ENCODE data around the gene HERC6. TPM values are rescaled to one million over a fixed set of nuclear protein-coding genes. Genes with fewer than 3 reads are reported as not detected.
"Not testable (repeated sequence)": the region's sequence is repeated elsewhere in the genome, so short reads cannot be mapped to it uniquely, and the experiment has no call there.

The HERC6 gene
- total RNA-seq, 1 experiment from 2014 or later = 4.9 TPM

DNA sequence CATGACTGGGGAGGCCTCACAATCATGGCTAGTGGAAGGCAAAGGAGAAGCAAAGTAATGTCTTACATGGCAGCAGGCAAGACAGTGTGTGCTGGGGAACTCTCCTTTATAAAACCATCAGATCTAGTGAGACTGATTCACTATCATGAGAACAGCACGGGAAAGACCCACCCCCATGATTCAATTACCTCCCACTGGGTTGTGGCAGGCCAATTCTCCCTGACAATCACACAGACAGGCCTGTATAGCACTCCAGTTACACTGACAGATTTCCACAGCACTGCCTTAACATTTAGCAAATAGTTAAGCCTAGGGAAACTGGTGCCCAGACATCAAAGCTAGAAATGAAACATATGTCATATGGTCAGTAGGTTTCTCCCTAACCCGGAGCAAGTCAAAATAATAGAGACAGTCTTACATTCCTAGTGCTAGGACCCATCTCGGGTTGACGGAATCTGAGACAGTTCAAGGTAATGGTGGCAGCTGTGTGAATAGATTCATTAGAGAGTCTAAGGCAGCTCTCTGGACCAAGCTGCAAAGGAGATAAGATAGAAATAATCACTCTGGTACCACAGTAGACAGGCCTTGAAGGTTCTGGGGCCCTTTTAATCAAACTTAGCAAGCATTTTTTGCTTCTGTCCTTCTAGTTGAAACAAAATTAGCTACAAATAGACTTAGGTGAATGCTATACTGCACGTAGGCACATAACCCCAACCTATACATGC is 68.9 kb downstream of the HERC6 start:
- Histone ChIP-seq H2AFZ (no peak overlapping the region), H3K27me3 (ENCODE audit: insufficient read depth, low read depth) (no peaks in the 10 kb centered on the region), H3F3A (ENCODE audit: insufficient read depth, low read depth) (no peaks in the 10 kb centered on the region), H3K27ac (no peak overlapping the region), H3K9me2 (ENCODE audit: insufficient read depth) (no peaks in the 10 kb centered on the region), H3K79me2 (ENCODE audit: low read depth) (no peaks in the 10 kb centered on the region), H3K36me3 (ENCODE audit: low read depth) (no peaks in the 10 kb centered on the region), H4K20me1 (ENCODE audit: insufficient read depth) (no peaks in the 10 kb centered on the region), H3K4me1 (replicated peaks; ENCODE audit: insufficient read depth) (no peaks in the 10 kb centered on the region), H3K9me3 (ENCODE audit: insufficient read depth, low read depth) (no peaks in the 10 kb centered on the region), H3K4me2 (no peak overlapping the region), H3K4me3 (no peak overlapping the region)
- intact Hi-C loops (cut with micrococcal nuclease; ENCODE audit: unreplicated experiment) = no loop called here
- CTCF ChIA-PET = no interaction called here
- no peak for TF ChIP-seq EZH2 (IDR thresholded peaks at IDR 0.05; ENCODE audit: low read depth)
- TF ChIP-seq, protein P1, sequence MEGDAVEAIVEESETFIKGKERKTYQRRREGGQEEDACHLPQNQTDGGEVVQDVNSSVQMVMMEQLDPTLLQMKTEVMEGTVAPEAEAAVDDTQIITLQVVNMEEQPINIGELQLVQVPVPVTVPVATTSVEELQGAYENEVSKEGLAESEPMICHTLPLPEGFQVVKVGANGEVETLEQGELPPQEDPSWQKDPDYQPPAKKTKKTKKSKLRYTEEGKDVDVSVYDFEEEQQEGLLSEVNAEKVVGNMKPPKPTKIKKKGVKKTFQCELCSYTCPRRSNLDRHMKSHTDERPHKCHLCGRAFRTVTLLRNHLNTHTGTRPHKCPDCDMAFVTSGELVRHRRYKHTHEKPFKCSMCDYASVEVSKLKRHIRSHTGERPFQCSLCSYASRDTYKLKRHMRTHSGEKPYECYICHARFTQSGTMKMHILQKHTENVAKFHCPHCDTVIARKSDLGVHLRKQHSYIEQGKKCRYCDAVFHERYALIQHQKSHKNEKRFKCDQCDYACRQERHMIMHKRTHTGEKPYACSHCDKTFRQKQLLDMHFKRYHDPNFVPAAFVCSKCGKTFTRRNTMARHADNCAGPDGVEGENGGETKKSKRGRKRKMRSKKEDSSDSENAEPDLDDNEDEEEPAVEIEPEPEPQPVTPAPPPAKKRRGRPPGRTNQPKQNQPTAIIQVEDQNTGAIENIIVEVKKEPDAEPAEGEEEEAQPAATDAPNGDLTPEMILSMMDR (conservative IDR thresholded peaks at IDR 0.05) = no peak
- no TSS peak for BruUV-seq (replicated peaks)
- DNase-seq = no peak
- POLR2A ChIA-PET (ENCODE audit: unreplicated experiment) = no interaction called here

DNA sequence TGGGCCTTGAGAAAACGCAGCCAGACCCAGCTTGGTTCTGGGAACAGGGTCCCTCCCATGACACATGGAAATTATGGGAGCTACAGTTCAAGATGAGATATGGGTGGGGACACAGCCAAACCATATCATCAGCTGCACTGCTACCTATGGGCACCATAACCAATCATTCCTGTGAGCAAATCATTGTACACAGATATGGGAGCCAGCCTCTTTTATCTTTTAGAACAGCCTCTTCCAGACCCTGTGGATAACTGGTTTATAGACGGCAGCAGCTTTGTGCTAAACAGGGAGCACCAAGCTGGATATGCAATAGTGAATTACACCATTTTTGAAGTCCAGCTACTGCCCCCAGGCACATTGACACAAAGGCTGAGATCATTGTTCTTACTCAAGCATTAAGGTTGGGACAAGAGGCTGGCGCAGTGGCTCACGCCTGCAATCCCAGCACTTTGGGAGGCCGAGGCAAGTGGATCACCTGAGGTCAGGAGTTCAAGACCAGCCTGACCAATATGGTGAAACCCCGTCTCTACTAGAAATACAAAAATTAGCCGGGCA is 69.6 kb downstream of the HERC6 start:
- CTCF ChIA-PET = not testable (repeated sequence)

DNA sequence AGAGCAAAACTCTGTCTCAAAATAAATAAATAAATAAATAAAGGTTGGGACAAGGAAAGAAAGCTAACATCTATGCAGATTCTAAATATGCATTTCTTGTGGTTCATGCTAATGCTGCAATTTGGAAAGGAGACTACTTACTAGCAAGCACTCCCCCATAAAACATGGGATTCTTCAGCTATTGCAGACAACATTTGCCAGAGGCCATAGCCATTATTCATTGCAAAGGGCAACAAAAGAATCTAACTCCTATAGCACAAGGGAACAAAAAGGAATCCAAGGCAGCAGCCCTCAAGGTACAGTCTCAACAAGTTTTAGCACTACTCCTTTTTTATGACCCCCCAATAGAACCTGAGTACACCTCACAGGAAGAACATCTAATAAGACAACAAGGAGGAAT is 70.2 kb downstream of the HERC6 start:
- intact Hi-C loops (cut with micrococcal nuclease; ENCODE audit: unreplicated experiment) = no loop called here
- Histone ChIP-seq H4K20me1 (ENCODE audit: insufficient read depth) (no peaks in the 10 kb centered on the region), H3K9me3 (ENCODE audit: insufficient read depth, low read depth) (no peaks in the 10 kb centered on the region), H3K27me3 (ENCODE audit: insufficient read depth, low read depth) (no peaks in the 10 kb centered on the region), H3K9me2 (ENCODE audit: insufficient read depth) (no peaks in the 10 kb centered on the region), H3K36me3 (ENCODE audit: low read depth) (no peaks in the 10 kb centered on the region), H3F3A (ENCODE audit: insufficient read depth, low read depth) (no peaks in the 10 kb centered on the region), H3K4me1 (replicated peaks; ENCODE audit: insufficient read depth) (no peaks in the 10 kb centered on the region), H3K79me2 (ENCODE audit: low read depth) (no peaks in the 10 kb centered on the region), H3K27ac (no peak overlapping the region), H3K4me3 (no peak overlapping the region), H2AFZ (no peak overlapping the region), H3K4me2 (no peak overlapping the region)
- TF ChIP-seq, protein P1 (conservative IDR thresholded peaks at IDR 0.05) = no peak
- TF ChIP-seq EZH2 (IDR thresholded peaks at IDR 0.05; ENCODE audit: low read depth) = no peak
- BruUV-seq (replicated peaks) = no TSS peak
- no peak for DNase-seq
- ChIA-PET CTCF (no interaction called here), POLR2A (ENCODE audit: unreplicated experiment) (no interaction called here)

More for the DNA sequence above, 69.6 kb downstream of the HERC6 start:
- H2AFZ ChIP-seq; H3K36me3 ChIP-seq (ENCODE audit: low read depth); BruUV-seq (replicated peaks); DNase-seq; H3K27me3 ChIP-seq (ENCODE audit: insufficient read depth, low read depth); H3K4me1 ChIP-seq (replicated peaks; ENCODE audit: insufficient read depth); H4K20me1 ChIP-seq (ENCODE audit: insufficient read depth); H3K27ac ChIP-seq; H3K79me2 ChIP-seq (ENCODE audit: low read depth); H3K9me3 ChIP-seq (ENCODE audit: insufficient read depth, low read depth); H3K4me2 ChIP-seq; H3K4me3 ChIP-seq; H3K9me2 ChIP-seq (ENCODE audit: insufficient read depth); intact Hi-C loops (cut with micrococcal nuclease; ENCODE audit: unreplicated experiment); H3F3A ChIP-seq (ENCODE audit: insufficient read depth, low read depth); POLR2A ChIA-PET (ENCODE audit: unreplicated experiment): not testable (repeated sequence)

- intact Hi-C loops (cut with micrococcal nuclease; ENCODE audit: unreplicated experiment) = no loop called here
- Histone ChIP-seq H3K4me1 (replicated peaks; ENCODE audit: insufficient read depth) (no peaks in the 10 kb centered on the region), H2AFZ (no peak overlapping the region), H3K27ac (no peak overlapping the region), H3K9me2 (ENCODE audit: insufficient read depth) (no peaks in the 10 kb centered on the region), H3K36me3 (ENCODE audit: low read depth) (no peaks in the 10 kb centered on the region), H3K4me3 (no peak overlapping the region), H3K4me2 (no peak overlapping the region), H3K79me2 (ENCODE audit: low read depth) (no peaks in the 10 kb centered on the region), H4K20me1 (ENCODE audit: insufficient read depth) (no peaks in the 10 kb centered on the region), H3K9me3 (ENCODE audit: insufficient read depth, low read depth) (no peaks in the 10 kb centered on the region), H3K27me3 (ENCODE audit: insufficient read depth, low read depth) (no peaks in the 10 kb centered on the region), H3F3A (ENCODE audit: insufficient read depth, low read depth) (no peaks in the 10 kb centered on the region)
- no peak for TF ChIP-seq EZH2 (IDR thresholded peaks at IDR 0.05; ENCODE audit: low read depth)
- TF ChIP-seq, protein P1 (conservative IDR thresholded peaks at IDR 0.05) = no peak
- ChIA-PET CTCF (no interaction called here), POLR2A (ENCODE audit: unreplicated experiment) (no interaction called here)
- no TSS peak for BruUV-seq (replicated peaks)
- no peak for DNase-seq
Measured at GRCh38 chr4:88449290-88449689, 70.6 kb downstream of the HERC6 start.
